H9 (cell line): ENCODE measurements around the gene GP1BB. TPM values are rescaled to one million over a fixed set of nuclear protein-coding genes. Genes with fewer than 3 reads are reported as not detected.

Experiments used
- DNase-seq: peaks from one replicate; pipeline ENCODE4 v3.0.0-alpha.2; 2017
- H2AFZ ChIP-seq: one replicate; pipeline ENCODE4 v1.6.1; 2013; ENCODE audit warnings: mild to moderate bottlenecking, low read length, control low read depth, moderate library complexity
- H2AK5ac ChIP-seq: 2 replicates; pipeline ENCODE4 v1.6.1; 2013; ENCODE audit warnings: low read length, control low read depth, mixed read lengths; ENCODE audit not compliant: insufficient read length
- H2BK120ac ChIP-seq: one replicate; pipeline ENCODE4 v1.6.1; 2013; ENCODE audit warnings: low read depth, mild to moderate bottlenecking, low read length, control low read depth, inconsistent platforms; ENCODE audit not compliant: poor library complexity, severe bottlenecking
- H2BK12ac ChIP-seq: 2 replicates; pipeline ENCODE4 v1.6.1; 2013; ENCODE audit warnings: low read length, control low read depth, mixed read lengths, low read depth; ENCODE audit not compliant: insufficient read length
- H2BK15ac ChIP-seq: 2 replicates; pipeline ENCODE4 v1.6.1; 2013; ENCODE audit warnings: low read depth, low read length, control low read depth
- H2BK20ac ChIP-seq: one replicate; pipeline ENCODE4 v1.6.1; 2013; ENCODE audit warnings: low read depth, mild to moderate bottlenecking, low read length, control low read depth, inconsistent platforms; ENCODE audit not compliant: poor library complexity, severe bottlenecking
- H2BK5ac ChIP-seq: 2 replicates; pipeline ENCODE4 v1.6.1; 2013; ENCODE audit warnings: low read length, control low read depth, mixed read lengths; ENCODE audit not compliant: insufficient read length
- H3K14ac ChIP-seq: 2 replicates; pipeline ENCODE4 v1.6.1; 2013; ENCODE audit warnings: low read length, control low read depth; ENCODE audit not compliant: insufficient read depth
- H3K18ac ChIP-seq: 2 replicates; pipeline ENCODE4 v1.6.1; 2013; ENCODE audit warnings: low read depth, mild to moderate bottlenecking, mixed read lengths, low read length, control low read depth; ENCODE audit not compliant: insufficient read length
- H3K23ac ChIP-seq: 2 replicates; pipeline ENCODE4 v1.6.1; 2013; ENCODE audit warnings: low read length, control low read depth, mixed read lengths, low read depth; ENCODE audit not compliant: insufficient read length
- H3K23me2 ChIP-seq: 2 replicates; pipeline ENCODE4 v1.6.1; 2013; ENCODE audit warnings: low read depth, mild to moderate bottlenecking, mixed read lengths, low read length, control low read depth; ENCODE audit not compliant: insufficient read length, poor library complexity, severe bottlenecking
- H3K27ac ChIP-seq: 2 replicates; pipeline ENCODE4 v1.5.1; 2013; ENCODE audit warnings: low read length, control low read depth, mixed read lengths, low read depth; ENCODE audit not compliant: insufficient read length
- H3K27me3 ChIP-seq: 2 replicates; pipeline ENCODE4 v1.6.1; 2013; ENCODE audit warnings: low read length, control low read depth, inconsistent platforms; ENCODE audit not compliant: insufficient read depth
- H3K4ac ChIP-seq: 2 replicates; pipeline ENCODE4 v1.6.1; 2013; ENCODE audit warnings: low read depth, mild to moderate bottlenecking, control low read depth, inconsistent platforms, low read length, moderate library complexity
- H3K4me1 ChIP-seq: 2 replicates; pipeline ENCODE4 v1.6.1; 2013; ENCODE audit warnings: low read length, control low read depth, inconsistent platforms; ENCODE audit not compliant: insufficient read depth
- H3K4me2 ChIP-seq: 2 replicates; pipeline ENCODE4 v1.6.1; 2013; ENCODE audit warnings: low read length, control low read depth, mixed read lengths; ENCODE audit not compliant: insufficient read length, insufficient read depth
- H3K56ac ChIP-seq: 2 replicates; pipeline ENCODE4 v1.6.1; 2013; ENCODE audit warnings: low read depth, mild to moderate bottlenecking, mixed read lengths, low read length, control low read depth; ENCODE audit not compliant: insufficient read length
- H3K79me1 ChIP-seq: 2 replicates; pipeline ENCODE4 v1.6.1; 2013; ENCODE audit warnings: low read depth, mild to moderate bottlenecking, moderate library complexity, low read length, control low read depth, inconsistent platforms; ENCODE audit not compliant: insufficient read depth, poor library complexity, severe bottlenecking
- H3K79me2 ChIP-seq: 2 replicates; pipeline ENCODE4 v1.6.1; 2013; ENCODE audit warnings: low read length, control low read depth, inconsistent platforms; ENCODE audit not compliant: insufficient read depth
- H3K9ac ChIP-seq: 2 replicates; pipeline ENCODE4 v1.6.1; 2013; ENCODE audit warnings: low read length, control low read depth, mixed read lengths; ENCODE audit not compliant: insufficient read length; ENCODE audit errors: extremely low read depth
- H3K9me3 ChIP-seq: one replicate; pipeline ENCODE4 v1.6.1; 2013; ENCODE audit warnings: low read depth, low read length, inconsistent platforms; ENCODE audit not compliant: control insufficient read depth
- H3T11ph ChIP-seq: one replicate; pipeline ENCODE4 v1.6.1; 2013; ENCODE audit warnings: mild to moderate bottlenecking, low read length, control low read depth, inconsistent platforms
- H4K20me1 ChIP-seq: one replicate; pipeline ENCODE4 v1.6.1; 2013; ENCODE audit not compliant: control insufficient read depth, insufficient read length, insufficient read depth
- H4K5ac ChIP-seq: 2 replicates; pipeline ENCODE4 v1.6.1; 2013; ENCODE audit warnings: low read depth, mild to moderate bottlenecking, mixed read lengths, low read length, control low read depth; ENCODE audit not compliant: insufficient read length
- H4K8ac ChIP-seq: replicated peaks from 2 replicates; pipeline ENCODE4 v1.6.1; 2013; ENCODE audit warnings: low read length, control low read depth, mixed read lengths, low read depth; ENCODE audit not compliant: insufficient read length
- H4K91ac ChIP-seq: 2 replicates; pipeline ENCODE4 v1.6.1; 2013; ENCODE audit warnings: low read depth, mild to moderate bottlenecking, moderate library complexity, mixed read lengths, low read length, control low read depth; ENCODE audit not compliant: insufficient read length
- H3K27ac Mint-ChIP-seq, 3 experiments: 2 replicates in 2 of 3; 3 replicates in 1 of 3; pipeline ENCODE4 v1.8.0; 2020 to 2021; ENCODE audit warnings: mixed read lengths in 3 of 3, mild to moderate bottlenecking in 1 of 3, moderate library complexity in 1 of 3
- H3K27me3 Mint-ChIP-seq: 2 replicates; pipeline ENCODE4 v1.8.0; 2021; ENCODE audit warnings: low read depth, mild to moderate bottlenecking, moderate library complexity, mixed read lengths
- H3K36me3 Mint-ChIP-seq, 3 experiments: 2 replicates in 2 of 3; 3 replicates in 1 of 3; pipeline ENCODE4 v1.8.0; 2020 to 2021; ENCODE audit warnings: low read depth in 3 of 3, mixed read lengths in 3 of 3; ENCODE audit not compliant: insufficient read depth in 1 of 3
- H3K4me1 Mint-ChIP-seq, 2 experiments: 2 replicates each; pipeline ENCODE4 v1.8.0; 2020; ENCODE audit warnings: mixed read lengths in 2 of 2
- H3K4me3 Mint-ChIP-seq, 2 experiments: 2 replicates in 1 of 2; 3 replicates in 1 of 2; pipeline ENCODE4 v1.8.0; 2020 to 2021; ENCODE audit warnings: mild to moderate bottlenecking in 2 of 2, mixed read lengths in 2 of 2, moderate library complexity in 1 of 2
- H3K9me3 Mint-ChIP-seq, 2 experiments: 2 replicates in 1 of 2; 3 replicates in 1 of 2; pipeline ENCODE4 v1.8.0; 2020; ENCODE audit warnings: mild to moderate bottlenecking in 2 of 2, mixed read lengths in 2 of 2, moderate library complexity in 1 of 2
- WGBS: extraction: QIAGEN DNeasy Blood & Tissue Kit; methylation state at CpG from one replicate; pipeline ENCODE4 v1.1.7; 2013; ENCODE audit warnings: missing lambda C conversion rate, low lambda C conversion rate, mixed read lengths; ENCODE audit not compliant: insufficient read length; ENCODE audit errors: extremely low coverage; 5-methylcytosine and 5-hydroxymethylcytosine counted together
- total RNA-seq: library from RNA; stranded (reverse); gene quantifications from 2 replicates; pipeline ENCODE4 v1.2.1, GENCODE V29; 2021
- TF ChIP-seq, protein P1 (sequence below): fragments of 200-600 bp; sonication (generic); conservative IDR thresholded peaks from 3 replicates; pipeline ENCODE4 v1.8.0; 2021; ENCODE audit warnings: antibody characterized with exemption, mild to moderate bottlenecking

GP1BB gene
- total RNA-seq, 1 experiment from 2014 or later: 3.4 TPM

DNA sequence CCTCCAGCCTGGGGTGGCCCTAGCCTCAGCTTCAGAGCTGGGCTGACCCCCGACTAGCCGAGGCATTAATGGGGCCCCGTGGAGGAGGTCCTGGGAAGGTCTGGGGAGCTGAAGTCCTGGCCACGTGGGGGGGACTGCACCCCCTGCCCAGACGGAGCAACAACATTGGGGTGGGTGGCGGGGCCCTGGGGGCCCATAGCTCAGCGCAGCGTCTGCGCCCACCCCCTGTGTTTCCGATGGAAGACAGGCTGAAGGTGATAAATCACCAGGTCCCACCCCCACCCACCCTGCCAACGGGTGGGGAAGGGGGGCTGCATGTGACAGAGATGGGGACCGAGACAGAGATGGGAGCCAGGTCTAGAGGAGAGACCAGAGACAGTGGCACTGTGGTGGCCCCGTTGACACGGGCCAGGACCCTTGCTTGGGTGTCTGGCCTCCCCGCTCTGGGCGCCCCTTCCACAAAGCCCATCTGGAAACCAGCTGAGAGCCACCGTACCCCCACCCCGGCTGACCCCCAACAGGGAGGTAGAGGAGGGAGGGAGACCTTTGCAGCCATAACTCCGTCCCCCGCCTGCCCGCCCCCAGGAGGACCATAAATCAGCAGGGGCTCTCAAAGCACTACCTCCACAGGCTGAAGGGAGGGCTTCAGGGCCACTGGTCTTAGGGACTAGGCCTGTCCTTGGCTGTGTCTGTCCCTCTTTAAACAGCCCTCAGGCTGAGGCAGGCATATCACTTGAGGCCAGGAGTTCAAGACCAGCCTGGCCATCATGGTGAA, 8.2 kb downstream of the GP1BB start:
- Histone ChIP-seq H2BK120ac (no peak overlapping the region), H3K18ac (no peak overlapping the region), H3K27me3 (peaks cover 13% of the 10 kb centered on the region; the same call in 1 of the 2 replicates), H3K79me1 (no peaks in the 10 kb centered on the region), H2BK15ac (no peak overlapping the region), H3K4me1 (no peaks in the 10 kb centered on the region), H3K9me3 (no peaks in the 10 kb centered on the region), H3T11ph (no peak overlapping the region), H4K20me1 (peaks cover 4% of the 10 kb centered on the region), H4K5ac (no peak overlapping the region), H3K79me2 (no peaks in the 10 kb centered on the region), H2BK5ac (no peak overlapping the region), H3K27ac (no peak overlapping the region), H3K4me2 (no peak overlapping the region), H4K91ac (no peak overlapping the region), H2AFZ (no peak overlapping the region), H4K8ac (no peak overlapping the region), H2AK5ac (no peak overlapping the region), H3K4ac (no peak overlapping the region), H3K14ac (no peak overlapping the region), H3K56ac (no peak overlapping the region), H2BK12ac (no peak overlapping the region), H2BK20ac (no peak overlapping the region), H3K23me2 (peaks cover 2% of the 10 kb centered on the region), H3K9ac (no peak overlapping the region), H3K23ac (no peak overlapping the region)
- no peak overlapping the region for H3K4me3 Mint-ChIP-seq
- peaks cover 8% of the 10 kb centered on the region in 2 experiments; a peak in 3 of 5 replicates for H3K9me3 Mint-ChIP-seq
- TF ChIP-seq, protein P1, sequence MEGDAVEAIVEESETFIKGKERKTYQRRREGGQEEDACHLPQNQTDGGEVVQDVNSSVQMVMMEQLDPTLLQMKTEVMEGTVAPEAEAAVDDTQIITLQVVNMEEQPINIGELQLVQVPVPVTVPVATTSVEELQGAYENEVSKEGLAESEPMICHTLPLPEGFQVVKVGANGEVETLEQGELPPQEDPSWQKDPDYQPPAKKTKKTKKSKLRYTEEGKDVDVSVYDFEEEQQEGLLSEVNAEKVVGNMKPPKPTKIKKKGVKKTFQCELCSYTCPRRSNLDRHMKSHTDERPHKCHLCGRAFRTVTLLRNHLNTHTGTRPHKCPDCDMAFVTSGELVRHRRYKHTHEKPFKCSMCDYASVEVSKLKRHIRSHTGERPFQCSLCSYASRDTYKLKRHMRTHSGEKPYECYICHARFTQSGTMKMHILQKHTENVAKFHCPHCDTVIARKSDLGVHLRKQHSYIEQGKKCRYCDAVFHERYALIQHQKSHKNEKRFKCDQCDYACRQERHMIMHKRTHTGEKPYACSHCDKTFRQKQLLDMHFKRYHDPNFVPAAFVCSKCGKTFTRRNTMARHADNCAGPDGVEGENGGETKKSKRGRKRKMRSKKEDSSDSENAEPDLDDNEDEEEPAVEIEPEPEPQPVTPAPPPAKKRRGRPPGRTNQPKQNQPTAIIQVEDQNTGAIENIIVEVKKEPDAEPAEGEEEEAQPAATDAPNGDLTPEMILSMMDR: no peak
- no peak overlapping the region for H3K27ac Mint-ChIP-seq
- WGBS: no CpG with 5 or more reads among the region's 21 CpGs
- DNase-seq: no peak
- no peaks in the 10 kb centered on the region for H3K36me3 Mint-ChIP-seq
- peaks cover 52% of the 10 kb centered on the region for H3K27me3 Mint-ChIP-seq
- H3K4me1 Mint-ChIP-seq: peaks cover 4 to 11% of the 10 kb centered on the region in 2 experiments
